GM21423 (cell line): ENCODE results near the gene USP5.

Experiments
- ATAC-seq: cut with Tn5 transposase; IDR thresholded peaks from one replicate; pipeline ENCODE4 v1.9.1; 2021; ENCODE audit warnings: mild to moderate bottlenecking, moderate library complexity; ENCODE audit not compliant: unreplicated experiment

The USP5 gene

DNA sequence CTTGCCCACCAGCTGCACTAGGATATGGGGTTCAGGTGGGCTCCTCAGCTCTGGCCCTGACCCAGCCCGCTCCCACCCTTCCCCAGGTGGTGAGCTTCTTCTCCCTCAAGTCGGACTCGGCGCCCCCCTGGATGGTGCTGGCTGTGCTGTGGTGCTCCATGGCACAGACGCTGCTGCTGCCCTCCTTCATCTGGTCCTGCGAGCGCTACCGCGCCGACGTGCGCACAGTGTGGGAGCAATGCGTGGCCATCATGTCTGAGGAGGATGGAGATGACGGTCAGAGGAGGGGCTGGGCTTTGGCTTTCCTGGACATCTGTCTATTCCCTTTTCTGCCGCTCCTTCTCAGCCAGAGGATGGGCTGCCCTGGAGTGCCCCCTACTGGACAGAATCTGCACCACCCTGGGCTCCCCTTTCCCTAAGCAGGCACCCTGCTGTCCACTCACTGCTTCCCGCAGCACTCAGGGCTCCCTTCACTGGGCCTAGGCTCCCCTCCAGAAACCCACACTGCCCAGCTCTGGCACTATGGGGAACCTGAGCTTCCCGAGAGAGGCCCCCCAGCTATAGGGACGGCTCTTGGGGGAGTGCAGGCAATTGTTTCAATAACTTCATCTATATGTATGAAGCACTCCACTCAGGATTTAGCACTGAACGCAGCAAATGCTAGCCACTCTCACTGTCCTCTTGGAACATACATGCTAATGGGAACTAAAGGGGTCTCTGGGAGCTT is 26.4 kb upstream of the USP5 start:
- no peak for ATAC-seq

DNA sequence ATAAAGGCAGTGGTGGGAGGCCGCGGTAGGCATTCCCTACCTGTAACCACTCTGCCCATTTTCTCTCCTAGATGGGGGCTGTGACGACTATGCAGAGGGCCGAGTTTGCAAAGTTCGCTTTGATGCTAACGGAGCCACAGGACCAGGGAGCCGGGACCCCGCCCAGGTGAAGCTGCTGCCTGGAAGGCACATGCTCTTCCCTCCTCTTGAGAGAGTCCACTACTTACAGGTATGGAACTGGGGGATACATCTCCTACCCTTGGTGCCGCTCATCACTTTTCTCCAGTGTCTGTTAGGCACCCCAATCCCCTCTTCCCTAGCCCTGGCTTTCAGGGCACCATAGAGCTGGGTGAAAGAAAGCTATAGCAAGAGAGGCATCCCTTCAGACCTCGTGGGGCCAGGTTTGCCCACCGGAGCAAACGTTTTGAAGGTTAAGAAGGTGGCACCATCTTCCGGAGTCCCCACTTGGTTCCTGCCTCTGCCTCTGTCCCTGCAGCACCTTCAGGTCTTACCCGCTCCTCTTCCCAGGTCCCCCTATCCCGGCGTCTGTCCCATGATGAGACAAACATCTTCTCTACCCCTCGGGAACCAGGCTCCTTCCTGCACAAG is 25.7 kb upstream of the USP5 start:
- no peak for ATAC-seq

DNA sequence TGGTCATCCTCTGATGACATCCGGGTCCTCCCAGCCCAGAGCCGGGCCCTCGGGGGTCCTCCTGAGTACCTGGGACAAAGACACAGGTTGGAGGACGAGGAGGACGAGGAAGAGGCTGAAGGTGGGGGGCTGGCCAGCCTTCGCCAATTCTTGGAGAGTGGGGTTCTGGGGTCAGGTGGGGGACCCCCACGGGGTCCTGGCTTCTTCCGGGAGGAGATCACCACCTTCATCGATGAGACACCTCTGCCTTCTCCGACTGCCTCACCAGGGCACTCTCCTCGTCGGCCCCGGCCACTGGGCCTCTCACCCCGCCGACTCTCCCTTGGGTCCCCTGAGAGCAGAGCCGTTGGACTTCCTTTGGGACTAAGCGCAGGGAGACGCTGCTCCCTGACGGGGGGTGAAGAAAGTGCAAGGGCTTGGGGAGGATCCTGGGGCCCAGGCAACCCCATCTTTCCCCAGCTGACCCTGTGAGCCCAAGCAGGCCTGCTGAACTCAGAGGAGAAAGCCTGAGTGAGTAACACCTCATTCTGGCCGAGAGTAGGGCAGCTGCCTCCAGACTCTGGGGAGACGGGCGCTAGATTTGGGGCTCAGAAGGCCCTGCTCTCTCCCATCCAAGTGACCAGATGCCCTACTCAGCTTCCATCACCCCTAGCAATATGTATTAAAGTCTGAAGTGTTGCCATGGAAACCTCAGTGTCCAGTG is 25.1 kb upstream of the USP5 start:
- no peak for ATAC-seq

DNA sequence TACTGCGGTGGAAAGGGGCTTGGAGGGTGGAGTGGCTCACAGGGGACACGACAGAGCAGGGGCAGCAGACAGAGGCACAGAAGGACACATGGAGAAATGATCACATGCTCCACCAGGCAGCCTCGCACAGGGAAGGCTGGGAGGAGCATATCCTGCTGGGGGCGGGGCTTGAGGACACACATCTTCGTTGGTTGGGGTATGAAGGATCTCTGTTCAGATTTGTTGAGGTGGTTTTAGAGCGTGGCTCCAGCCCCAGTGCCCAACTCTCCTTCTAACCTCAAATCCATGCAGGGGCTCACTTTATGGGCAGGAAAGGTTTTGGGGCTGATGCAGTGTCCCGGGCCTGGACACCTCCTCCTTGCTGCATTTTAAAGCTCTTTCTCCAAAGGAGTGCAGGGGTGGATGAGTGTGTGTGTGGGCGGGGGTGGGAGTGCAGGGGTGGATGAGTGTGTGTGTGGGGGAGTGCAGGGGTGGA is 24.5 kb upstream of the USP5 start:
- ATAC-seq: no peak

DNA sequence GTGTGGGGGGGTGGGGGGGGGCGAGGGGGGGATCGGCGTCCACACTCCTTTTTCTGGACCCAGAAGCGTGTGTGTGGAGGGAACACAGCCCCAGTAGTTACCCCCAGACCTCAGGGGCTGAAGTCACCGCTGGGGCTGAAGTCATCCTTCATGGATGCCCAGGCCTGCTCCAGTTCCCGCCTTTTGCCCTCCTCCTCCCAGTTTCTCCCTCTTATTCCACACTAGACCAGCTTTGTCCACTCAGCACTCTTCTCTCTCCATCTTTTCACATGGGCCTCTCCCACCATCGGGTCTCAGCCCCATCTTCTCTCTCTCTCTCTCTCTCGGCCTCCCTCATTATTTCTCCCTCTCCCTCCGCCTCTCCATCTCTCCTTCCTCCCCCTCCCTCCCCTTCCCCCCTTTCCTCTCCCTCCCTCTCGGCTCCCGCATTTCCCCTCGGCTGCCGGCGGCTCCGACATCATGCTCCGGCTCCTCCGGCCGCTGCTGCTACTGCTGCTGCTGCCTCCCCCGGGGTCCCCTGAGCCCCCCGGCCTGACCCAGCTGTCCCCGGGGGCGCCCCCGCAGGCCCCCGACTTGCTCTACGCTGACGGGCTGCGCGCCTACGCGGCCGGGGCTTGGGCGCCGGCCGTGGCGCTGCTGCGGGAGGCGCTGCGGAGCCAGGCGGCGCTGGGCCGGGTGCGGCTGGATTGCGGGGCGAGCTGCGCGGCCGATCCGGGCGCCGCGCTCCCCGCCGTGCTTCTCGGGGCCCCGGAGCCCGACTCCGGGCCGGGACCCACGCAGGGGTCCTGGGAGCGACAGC is 23.8 kb upstream of the USP5 start, which contains the start of gene P3H3:
P3H3 (plus strand) TSS at position 426 of the 799 bp plus-strand sequence; CDS start at position 460, 34 bp downstream.
- ATAC-seq: no peak

DNA sequence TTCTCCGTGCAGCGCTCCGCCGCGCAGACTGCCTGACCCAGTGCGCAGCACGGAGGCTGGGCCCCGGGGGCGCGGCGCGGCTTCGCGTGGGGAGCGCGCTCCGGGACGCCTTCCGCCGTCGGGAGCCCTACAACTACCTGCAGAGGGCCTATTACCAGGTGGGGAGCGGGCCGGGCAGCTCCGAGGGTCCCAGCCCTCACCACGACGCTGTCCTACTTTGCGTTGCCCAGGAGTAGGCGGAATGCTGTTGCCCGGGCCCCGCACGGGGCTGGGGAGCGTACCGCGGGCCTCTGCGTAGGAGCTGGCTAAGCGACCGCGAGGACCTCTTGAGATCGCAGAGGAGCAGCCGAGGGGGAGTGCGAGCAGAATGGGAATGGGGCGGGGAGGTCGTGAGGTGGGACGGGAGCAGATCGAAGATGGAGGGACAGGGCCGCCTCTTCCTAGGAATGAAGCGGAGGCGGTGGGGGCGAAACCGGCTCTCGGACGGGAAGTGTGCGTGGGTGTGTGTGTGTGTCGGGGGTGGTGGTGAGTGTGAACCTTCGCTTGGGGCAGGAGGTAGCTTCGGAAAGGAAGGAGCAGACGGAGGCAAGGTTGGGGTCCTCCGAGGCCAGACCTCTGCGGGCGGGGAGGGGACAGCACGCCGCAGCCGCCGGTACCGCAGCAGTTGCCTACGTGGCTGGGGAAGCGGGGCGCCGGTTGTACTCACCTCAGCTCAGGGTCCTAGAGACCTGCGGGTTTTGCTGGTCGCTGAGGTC is 23.0 kb upstream of the USP5 start:
- no peak for ATAC-seq

- no peak for ATAC-seq
These were observed 22.3 kb upstream of the USP5 start for GRCh38 chr12:6829536-6830220.

DNA sequence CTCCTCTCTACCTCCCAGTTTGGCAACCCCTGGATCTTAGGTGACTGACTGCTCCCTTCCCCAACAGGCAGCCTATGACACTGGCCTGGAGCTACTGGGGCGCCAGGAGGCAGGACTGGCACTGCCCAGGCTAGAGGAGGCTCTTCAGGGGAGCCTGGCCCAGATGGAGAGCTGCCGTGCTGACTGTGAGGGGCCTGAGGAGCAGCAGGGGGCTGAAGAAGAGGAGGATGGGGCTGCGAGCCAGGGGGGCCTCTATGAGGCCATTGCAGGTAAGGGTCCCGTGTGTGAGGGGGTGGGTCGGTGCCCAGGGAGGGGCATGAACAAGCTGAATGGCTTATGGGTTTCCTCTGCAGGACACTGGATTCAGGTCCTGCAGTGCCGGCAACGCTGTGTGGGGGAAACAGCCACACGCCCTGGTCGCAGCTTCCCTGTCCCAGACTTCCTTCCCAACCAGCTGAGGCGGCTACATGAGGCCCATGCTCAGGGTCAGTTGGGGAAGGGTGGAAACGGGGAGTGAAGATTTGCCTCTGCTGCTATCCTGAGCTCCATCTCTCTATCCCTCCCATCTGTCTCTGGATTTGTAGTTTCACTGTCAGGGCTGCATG is 21.6 kb upstream of the USP5 start:
- ATAC-seq: no peak

GRCh38 chr12:6830999-6831398 is 21.0 kb upstream of the USP5 start:
- no peak for ATAC-seq

DNA sequence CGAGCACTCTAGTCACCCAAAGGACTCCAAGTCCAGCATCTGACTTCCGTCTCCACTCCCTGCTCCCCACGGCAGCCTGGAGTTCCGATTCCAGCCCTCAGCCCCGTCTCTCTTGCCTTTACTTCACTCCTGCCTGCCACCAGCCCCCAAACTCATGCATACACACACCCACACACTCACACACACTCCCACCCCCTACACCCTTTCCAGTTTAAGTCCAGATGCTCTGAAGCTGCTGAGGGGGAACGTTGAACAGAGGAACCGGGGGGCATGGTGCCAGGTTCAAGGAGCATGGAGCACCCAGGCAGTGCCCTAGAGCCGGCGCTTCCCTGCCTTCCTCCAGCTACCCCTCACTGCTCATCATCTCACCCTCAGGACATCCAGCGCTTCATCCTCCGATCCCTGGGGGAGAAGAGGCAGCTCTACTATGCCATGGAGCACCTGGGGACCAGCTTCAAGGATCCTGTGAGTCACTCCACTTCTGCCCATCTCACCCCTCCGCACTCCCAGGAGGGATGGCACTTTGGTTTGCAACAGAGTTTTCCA is 20.4 kb upstream of the USP5 start:
- no peak for ATAC-seq

DNA sequence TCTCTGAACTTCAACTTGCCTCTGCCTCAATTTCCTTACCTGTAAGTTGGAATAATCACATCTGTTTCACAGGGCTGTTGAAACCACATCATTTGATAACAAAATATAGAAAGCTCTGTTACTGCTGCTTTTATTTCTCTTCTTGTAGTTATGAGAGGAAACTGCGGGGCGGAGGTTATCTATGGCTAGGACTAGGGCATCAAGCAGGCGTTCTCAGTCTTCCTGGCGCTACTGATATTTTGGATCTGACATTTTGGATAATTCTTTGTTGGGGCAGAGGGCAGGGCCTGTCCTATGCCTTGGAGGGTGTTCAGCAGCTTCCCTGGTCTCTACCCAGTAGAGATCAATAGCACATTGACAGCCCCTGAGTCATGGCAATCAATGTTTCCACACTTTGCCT is 19.8 kb upstream of the USP5 start:
- ATAC-seq: no peak

DNA sequence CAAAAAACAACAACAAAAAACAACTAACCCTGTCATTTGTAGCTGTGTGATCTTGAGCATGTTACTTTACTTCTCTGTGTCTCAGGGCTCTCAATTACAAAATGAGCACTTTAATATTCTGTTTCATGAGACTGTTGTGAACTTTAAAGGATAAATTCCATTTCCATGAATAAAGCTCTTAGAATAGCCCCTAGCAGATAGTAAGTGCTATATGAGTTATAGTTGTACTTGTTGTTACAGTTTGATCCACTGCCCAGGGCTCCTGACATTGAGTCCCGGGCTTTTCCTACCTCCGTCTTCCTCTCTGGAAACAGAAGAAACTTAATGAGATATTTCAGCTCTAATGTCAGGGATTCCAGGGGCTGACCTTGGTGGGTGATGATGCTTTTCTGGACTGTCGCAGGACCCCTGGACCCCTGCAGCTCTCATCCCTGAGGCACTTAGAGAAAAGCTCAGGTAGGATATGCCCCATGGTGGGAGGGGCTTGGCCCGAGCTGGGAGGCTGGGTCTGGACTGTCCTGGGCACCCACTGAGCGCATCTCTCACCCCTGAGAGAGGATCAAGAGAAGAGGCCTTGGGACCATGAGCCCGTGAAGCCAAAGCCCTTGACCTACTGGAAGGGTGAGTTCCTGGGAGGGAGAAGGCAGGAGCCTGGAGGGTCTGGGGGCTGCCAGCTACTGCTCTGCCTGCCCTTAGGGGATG is 18.6 kb upstream of the USP5 start:
- no peak for ATAC-seq

GRCh38 chr12:6834254-6834653 is 17.7 kb upstream of the USP5 start:
- ATAC-seq: no peak

GRCh38 chr12:6834873-6835272 is 17.1 kb upstream of the USP5 start:
- no peak for ATAC-seq

DNA sequence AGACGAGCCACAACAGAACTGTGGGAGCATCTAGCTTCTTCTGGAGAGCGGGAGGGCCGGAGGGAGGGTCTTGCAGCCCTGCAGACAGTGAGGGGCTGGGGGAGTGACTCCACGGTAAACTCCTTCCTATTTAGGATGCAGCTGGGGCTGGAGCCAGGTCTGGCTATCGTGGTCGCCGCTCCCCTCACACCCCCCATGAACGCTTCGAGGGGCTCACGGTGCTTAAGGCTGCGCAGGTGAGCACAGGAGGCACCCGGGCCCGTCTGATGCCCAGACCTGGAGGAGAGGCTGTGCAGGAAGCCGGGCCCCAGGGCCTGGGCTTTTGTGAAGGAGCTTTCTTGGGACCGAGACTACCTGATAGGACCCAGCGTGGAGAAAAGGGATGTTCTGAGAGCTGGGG is 15.1 kb upstream of the USP5 start:
- ATAC-seq: no peak

GRCh38 chr12:6837370-6838060 is 14.4 kb upstream of the USP5 start:
- ATAC-seq: no peak

GRCh38 chr12:6838854-6839253 is 13.1 kb upstream of the USP5 start:
- no peak for ATAC-seq
